DOHH2 (cell line): ENCODE results near the gene NMT2.

ENCODE experiments used
- H3F3A ChIP-seq: fragments of 200-600 bp; sonication (generic), shearing (Covaris generic); 2 replicates; pipeline ENCODE4 v1.6.0; 2016; ENCODE audit warnings: antibody characterized with exemption, mild to moderate bottlenecking; ENCODE audit not compliant: control insufficient read depth, insufficient read depth
- H3K27ac ChIP-seq: fragments of 200-600 bp; sonication (generic); 2 replicates; pipeline ENCODE4 v1.5.1; 2014; ENCODE audit warnings: low read depth, mild to moderate bottlenecking, low read length, moderate library complexity
- H3K27me3 ChIP-seq: fragments of 200-600 bp; sonication (generic); 2 replicates; pipeline ENCODE4 v1.6.1; 2014; ENCODE audit warnings: mild to moderate bottlenecking, low read length, mixed read lengths; ENCODE audit not compliant: control insufficient read depth
- H3K36me3 ChIP-seq: fragments of 200-600 bp; sonication (generic); 2 replicates; pipeline ENCODE4 v1.6.1; 2014; ENCODE audit warnings: mild to moderate bottlenecking, low read length, moderate library complexity, mixed read lengths; ENCODE audit not compliant: control insufficient read depth
- H3K4me1 ChIP-seq: fragments of 200-600 bp; sonication (generic); 2 replicates; pipeline ENCODE4 v1.6.1; 2014; ENCODE audit warnings: mild to moderate bottlenecking, low read length, mixed read lengths; ENCODE audit not compliant: control insufficient read depth
- H3K4me2 ChIP-seq: fragments of 200-600 bp; sonication (generic); 2 replicates; pipeline ENCODE4 v1.6.0; 2014; ENCODE audit warnings: mild to moderate bottlenecking, low read length, moderate library complexity
- H3K4me3 ChIP-seq: fragments of 200-600 bp; sonication (generic); 2 replicates; pipeline ENCODE4 v1.5.1; 2014; ENCODE audit warnings: mild to moderate bottlenecking, low read length, mixed read lengths
- H3K79me2 ChIP-seq: fragments of 200-600 bp; sonication (generic); 2 replicates; pipeline ENCODE4 v1.6.1; 2014; ENCODE audit warnings: mild to moderate bottlenecking, low read length, mixed read lengths; ENCODE audit not compliant: control insufficient read depth
- H3K9me2 ChIP-seq: fragments of 200-600 bp; sonication (generic); replicated peaks from 2 replicates; pipeline ENCODE4 v1.6.1; 2014; ENCODE audit warnings: mild to moderate bottlenecking, low read length, mixed read lengths; ENCODE audit not compliant: control insufficient read depth
- H3K9me3 ChIP-seq: fragments of 200-600 bp; sonication (generic); 2 replicates; pipeline ENCODE4 v1.6.1; 2014; ENCODE audit warnings: antibody characterized with exemption, low read length, mixed read lengths; ENCODE audit not compliant: control insufficient read depth, insufficient read depth
- H4K20me1 ChIP-seq: fragments of 200-600 bp; sonication (generic); 2 replicates; pipeline ENCODE4 v1.6.0; 2014; ENCODE audit warnings: low read depth, mild to moderate bottlenecking, antibody characterized with exemption, low read length, moderate library complexity; ENCODE audit not compliant: control insufficient read depth, insufficient read depth
- EZH2phosphoT487 ChIP-seq: fragments of 200-600 bp; sonication (generic); IDR thresholded peaks from 2 replicates; pipeline ENCODE4 v1.6.1; 2017; ENCODE audit warnings: borderline replicate concordance, mild to moderate bottlenecking, antibody characterized with exemption, low read length, moderate library complexity, mixed read lengths
- TF ChIP-seq, protein P1 (sequence below): fragments of 200-600 bp; sonication (generic); IDR thresholded peaks from one replicate; pipeline ENCODE4 v1.5.1; 2014; ENCODE audit warnings: antibody characterized with exemption, mild to moderate bottlenecking, low read depth, low read length; ENCODE audit not compliant: poor library complexity, severe bottlenecking

NMT2 gene

GRCh38 chr10:15175587-15175986 lies 7.1 kb upstream of the NMT2 start:
- H3K4me3 ChIP-seq, result no peak overlapping the region
- H3K79me2 ChIP-seq, result no peaks in the 10 kb centered on the region

GRCh38 chr10:15172306-15172840 lies 3.9 kb upstream of the NMT2 start:
- H3K79me2 ChIP-seq, result no peaks in the 10 kb centered on the region
- peaks cover 25% of the 10 kb centered on the region for H3K27me3 ChIP-seq
- no peaks in the 10 kb centered on the region for H3K36me3 ChIP-seq
- H3F3A ChIP-seq, result no peaks in the 10 kb centered on the region
- no peak overlapping the region for H3K4me2 ChIP-seq
- H4K20me1 ChIP-seq, result no peaks in the 10 kb centered on the region
- H3K4me3 ChIP-seq, result no peak overlapping the region
- peaks cover 11% of the 10 kb centered on the region for H3K4me1 ChIP-seq
- no peaks in the 10 kb centered on the region for H3K9me2 ChIP-seq
- no peak for TF ChIP-seq EZH2phosphoT487
- TF ChIP-seq, protein P1, sequence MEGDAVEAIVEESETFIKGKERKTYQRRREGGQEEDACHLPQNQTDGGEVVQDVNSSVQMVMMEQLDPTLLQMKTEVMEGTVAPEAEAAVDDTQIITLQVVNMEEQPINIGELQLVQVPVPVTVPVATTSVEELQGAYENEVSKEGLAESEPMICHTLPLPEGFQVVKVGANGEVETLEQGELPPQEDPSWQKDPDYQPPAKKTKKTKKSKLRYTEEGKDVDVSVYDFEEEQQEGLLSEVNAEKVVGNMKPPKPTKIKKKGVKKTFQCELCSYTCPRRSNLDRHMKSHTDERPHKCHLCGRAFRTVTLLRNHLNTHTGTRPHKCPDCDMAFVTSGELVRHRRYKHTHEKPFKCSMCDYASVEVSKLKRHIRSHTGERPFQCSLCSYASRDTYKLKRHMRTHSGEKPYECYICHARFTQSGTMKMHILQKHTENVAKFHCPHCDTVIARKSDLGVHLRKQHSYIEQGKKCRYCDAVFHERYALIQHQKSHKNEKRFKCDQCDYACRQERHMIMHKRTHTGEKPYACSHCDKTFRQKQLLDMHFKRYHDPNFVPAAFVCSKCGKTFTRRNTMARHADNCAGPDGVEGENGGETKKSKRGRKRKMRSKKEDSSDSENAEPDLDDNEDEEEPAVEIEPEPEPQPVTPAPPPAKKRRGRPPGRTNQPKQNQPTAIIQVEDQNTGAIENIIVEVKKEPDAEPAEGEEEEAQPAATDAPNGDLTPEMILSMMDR, result no peak
- H3K9me3 ChIP-seq, result no peaks in the 10 kb centered on the region
- no peak overlapping the region for H3K27ac ChIP-seq

More at GRCh38 chr10:15175587-15175986, 7.1 kb upstream of the NMT2 start:
- H3K27me3 ChIP-seq, result 0 out of 2 replicates have a peak, but pooled peaks cover 5% of the 10 kb centered on the region
- H3K4me2 ChIP-seq, result no peak overlapping the region
- TF ChIP-seq, protein P1, result no peak
- no peak for TF ChIP-seq EZH2phosphoT487
- no peaks in the 10 kb centered on the region for H3K36me3 ChIP-seq
- H3K9me2 ChIP-seq, result no peaks in the 10 kb centered on the region
- H3K9me3 ChIP-seq, result no peaks in the 10 kb centered on the region
- no peaks in the 10 kb centered on the region for H4K20me1 ChIP-seq
- no peaks in the 10 kb centered on the region for H3F3A ChIP-seq
- no peaks in the 10 kb centered on the region for H3K4me1 ChIP-seq
- no peak overlapping the region for H3K27ac ChIP-seq

GRCh38 chr10:15169555-15170401 lies 1.3 kb upstream of the NMT2 start:
- Histone ChIP-seq H3K4me1 (peaks cover 13% of the 10 kb centered on the region), H3K4me2 (no peak overlapping the region), H3K9me3 (no peaks in the 10 kb centered on the region), H3K9me2 (no peaks in the 10 kb centered on the region), H3K27me3 (peaks cover 43% of the 10 kb centered on the region), H3K79me2 (no peaks in the 10 kb centered on the region), H3K36me3 (no peaks in the 10 kb centered on the region), H4K20me1 (no peaks in the 10 kb centered on the region), H3K4me3 (no peak overlapping the region), H3F3A (no peaks in the 10 kb centered on the region), H3K27ac (no peak overlapping the region)
- TF ChIP-seq, protein P1, result no peak
- no peak for TF ChIP-seq EZH2phosphoT487
